Measurements from ENCODE around the gene RPS2. TPM values are rescaled to one million over a fixed set of nuclear protein-coding genes. Genes with fewer than 3 reads are reported as not detected.

The RPS2 gene
- total and polyA plus RNA-seq, 2 of the 8 experiments (the other 6 are each of a cell fraction or from before 2014, with no cell fraction given), result 4,042 to 16,783 TPM

GRCh38 chr16:1976216-1976520 is 11.5 kb upstream of the RPS2 start:
- 95% methylated on average over 8 of the region's 8 CpGs; no CpG with 5 or more reads in 1 of the 2 experiments for WGBS, 2 experiments (ENCODE audit: extremely low coverage in 1 of 2, insufficient coverage in 1 of 2, insufficient read length in 1 of 2, insufficient replicate concordance in 2 of 2, low coverage in 1 of 2, low lambda C conversion rate in 2 of 2, missing lambda C conversion rate in 1 of 2)
- POLR2A ChIA-PET (ENCODE audit: partially characterized antibody), result interaction anchor here (1.2 to 28.2 kb wide), 3 partner anchors 12 to 36 kb away, joined by 4 to 736 read pairs (median 6); partner anchors contain the start of genes NDUFB10, RNF151, RPS2 and TBL3
- TF ChIP-seq ATF3 (IDR thresholded peaks at IDR 0.05; ENCODE audit: insufficient read depth, low read depth, low read length) (no peak), SP2 (IDR thresholded peaks at IDR 0.05; ENCODE audit: low read length) (no peak), BACH1 (IDR thresholded peaks at IDR 0.05; ENCODE audit: low read length) (no peak), TAF7 (optimal IDR thresholded peaks at IDR 0.05; ENCODE audit: borderline replicate concordance, low read depth, low read length) (no peak), RBBP5 (IDR thresholded peaks at IDR 0.05; ENCODE audit: borderline replicate concordance, low read depth, low read length) (no peak), RNF2 (IDR thresholded peaks at IDR 0.05; ENCODE audit: borderline replicate concordance, low read depth, low read length, missing control alignments, poor library complexity, severe bottlenecking) (no peak), JUND (IDR thresholded peaks at IDR 0.05; ENCODE audit: low read length) (no peak), JUN (IDR thresholded peaks at IDR 0.05; ENCODE audit: low read depth, low read length) (no peak), CHD2 (IDR thresholded peaks at IDR 0.05; ENCODE audit: low read length) (no peak), SP1 (IDR thresholded peaks at IDR 0.05; ENCODE audit: low read depth, low read length) (no peak), POU5F1 (IDR thresholded peaks at IDR 0.05; ENCODE audit: low read depth, low read length) (no peak), TCF12 (IDR thresholded peaks at IDR 0.05; ENCODE audit: low read depth, low read length) (no peak), FOSL1 (IDR thresholded peaks at IDR 0.05; ENCODE audit: insufficient read depth, low read depth, low read length) (no peak), GTF2F1 (IDR thresholded peaks at IDR 0.05; ENCODE audit: borderline replicate concordance, low read depth, low read length) (no peak)

More at GRCh38 chr16:1976216-1976520, 11.5 kb upstream of the RPS2 start:
- no peak overlapping the region for H2BK5ac ChIP-seq (ENCODE audit: low read depth, low read length)
- H4K8ac ChIP-seq (ENCODE audit: extremely low read depth, insufficient read depth, low read length), result no peak overlapping the region
- no peak for FAIRE-seq
- H3K23me2 ChIP-seq (ENCODE audit: low read depth, low read length), result peaks cover 21% of the 10 kb centered on the region
- no peak overlapping the region for H4K91ac ChIP-seq (replicated peaks; ENCODE audit: insufficient read length, low read length)
- peaks cover 6 to 19% (median 18%) of the 10 kb centered on the region in 4 experiments; a peak in 6 of 7 replicates for H3K27me3 ChIP-seq (replicated peaks in 1 of 4; ENCODE audit: control insufficient read depth in 3 of 4, extremely low read depth in 1 of 4, insufficient read depth in 3 of 4, low read length in 3 of 4)
- no peaks in the 10 kb centered on the region for H3K9me3 ChIP-seq (ENCODE audit: insufficient read depth in 2 of 2, low read depth in 1 of 2, low read length in 1 of 2)
- H3K4me3 ChIP-seq (ENCODE audit: extremely low read depth in 1 of 4, insufficient read depth in 2 of 4, low read depth in 3 of 4, low read length in 4 of 4), result no peak overlapping the region
- H2BK12ac ChIP-seq (ENCODE audit: low read depth, low read length), result no peak overlapping the region
- no peak overlapping the region for H2AFZ ChIP-seq (ENCODE audit: low read length)
- H2BK15ac ChIP-seq (ENCODE audit: low read length), result no peak overlapping the region
- H2AK5ac ChIP-seq (ENCODE audit: low read depth, low read length), result no peak overlapping the region
- no peak for DNase-seq (ENCODE audit: low read depth in 1 of 2, low spot score in 2 of 2)
- no peak overlapping the region for H3K27ac ChIP-seq (ENCODE audit: low read depth, low read length)
- no peak overlapping the region for H3K56ac ChIP-seq (replicated peaks; ENCODE audit: insufficient read length, low read depth, low read length)
- H3K4me2 ChIP-seq (ENCODE audit: insufficient read depth in 1 of 2, low read depth in 2 of 2, low read length in 2 of 2), result no peak overlapping the region
- CTCF ChIA-PET (ENCODE audit: partially characterized antibody), result interaction anchor here (0.6 kb wide), 1 partner anchor 11 kb away, joined by 3 read pairs; no protein-coding TSS in a partner anchor
- peaks cover 11 to 33% (median 22%) of the 10 kb centered on the region in 4 experiments; a peak in 7 of 8 replicates for H3K36me3 ChIP-seq (ENCODE audit: control insufficient read depth in 2 of 4, insufficient read depth in 4 of 4, low read length in 3 of 4)
- H4K20me1 ChIP-seq (replicated peaks in 1 of 2; ENCODE audit: control insufficient read depth in 1 of 2, insufficient read depth in 2 of 2, low read length in 2 of 2), result peaks cover 2 to 24% of the 10 kb centered on the region in 2 experiments
- no peak overlapping the region for H2BK120ac ChIP-seq (replicated peaks; ENCODE audit: low read depth, low read length)
- no peak overlapping the region for H3K18ac ChIP-seq (ENCODE audit: extremely low read depth, low read length)
- H3K79me2 ChIP-seq (ENCODE audit: control insufficient read depth in 1 of 2, insufficient read depth in 2 of 2, low read length in 2 of 2), result peaks cover 3 to 16% of the 10 kb centered on the region in 2 experiments; a peak in 2 of 4 replicates
- no peak overlapping the region for H2BK20ac ChIP-seq (ENCODE audit: low read length)
- H3K79me1 ChIP-seq (ENCODE audit: low read depth, low read length), result peaks cover 9% of the 10 kb centered on the region; the same call in 1 of the 2 replicates
- H3K9ac ChIP-seq (replicated peaks in 1 of 4; ENCODE audit: extremely low read depth in 1 of 4, low read depth in 3 of 4, low read length in 3 of 4), result no peak overlapping the region
- no peak overlapping the region for H3K4ac ChIP-seq (replicated peaks; ENCODE audit: insufficient read length, low read depth, low read length)
- no peak overlapping the region for H3K14ac ChIP-seq (ENCODE audit: insufficient read length)
- no peak overlapping the region for H3K23ac ChIP-seq (ENCODE audit: insufficient read length)
- H4K5ac ChIP-seq (ENCODE audit: insufficient read length, low read depth, low read length), result no peak overlapping the region
- H3K4me1 ChIP-seq (replicated peaks in 1 of 4; ENCODE audit: control insufficient read depth in 3 of 4, insufficient read depth in 4 of 4, low read length in 3 of 4), result peaks cover 0 to 24% (median 20%) of the 10 kb centered on the region in 4 experiments; a peak in 5 of 7 replicates

All from H1 (cell line).